Measurements from ENCODE around the gene NT5DC3. TPM values are rescaled to one million over a fixed set of nuclear protein-coding genes. Genes with fewer than 3 reads are reported as not detected.
"Not testable (repeated sequence)": the region's sequence is repeated elsewhere in the genome, so short reads cannot be mapped to it uniquely, and the experiment has no call there.

Gene NT5DC3
- polyA plus RNA-seq, 4 donors, result 3.3 to 4.1 (median 3.7) TPM

DNA sequence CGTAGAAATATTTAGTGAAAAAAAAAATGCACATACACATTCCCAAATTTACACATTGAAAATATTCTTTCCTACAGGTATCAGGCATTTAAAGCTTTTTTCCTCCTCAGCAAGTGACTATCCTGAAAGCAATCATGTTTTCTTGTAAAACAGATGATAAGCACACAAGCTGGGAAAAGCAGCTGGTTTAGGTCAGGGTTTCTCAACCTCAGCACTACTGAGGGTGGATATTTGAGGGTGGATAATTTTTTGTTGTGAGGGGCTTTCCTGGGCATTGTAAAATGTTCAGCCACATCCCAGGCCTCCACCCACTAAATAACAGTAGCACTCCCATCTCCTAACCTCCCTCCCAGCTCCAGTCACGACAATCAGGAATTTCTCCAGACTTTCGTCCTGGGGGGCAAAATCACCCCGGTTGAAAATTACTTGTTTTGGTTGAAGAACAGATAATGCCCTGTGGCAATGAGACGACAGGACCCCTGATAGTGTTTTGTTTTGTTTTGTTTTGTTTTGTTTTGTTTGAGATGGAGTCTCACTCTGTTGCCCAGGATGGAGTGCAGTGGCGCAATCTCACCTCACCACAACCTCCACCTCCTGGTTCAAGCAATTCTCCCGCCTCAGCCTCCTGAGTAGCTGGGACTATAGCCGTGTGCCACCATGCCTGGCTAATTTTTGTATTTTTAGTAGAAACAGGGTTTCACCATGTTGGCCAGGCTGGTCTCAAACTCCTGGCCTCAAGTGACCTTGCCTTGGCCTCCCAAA, 15.0 kb upstream of the NT5DC3 start:
- no peak for DNase-seq (ENCODE audit: low read depth in 4 of 4, low spot score in 3 of 4)

DNA sequence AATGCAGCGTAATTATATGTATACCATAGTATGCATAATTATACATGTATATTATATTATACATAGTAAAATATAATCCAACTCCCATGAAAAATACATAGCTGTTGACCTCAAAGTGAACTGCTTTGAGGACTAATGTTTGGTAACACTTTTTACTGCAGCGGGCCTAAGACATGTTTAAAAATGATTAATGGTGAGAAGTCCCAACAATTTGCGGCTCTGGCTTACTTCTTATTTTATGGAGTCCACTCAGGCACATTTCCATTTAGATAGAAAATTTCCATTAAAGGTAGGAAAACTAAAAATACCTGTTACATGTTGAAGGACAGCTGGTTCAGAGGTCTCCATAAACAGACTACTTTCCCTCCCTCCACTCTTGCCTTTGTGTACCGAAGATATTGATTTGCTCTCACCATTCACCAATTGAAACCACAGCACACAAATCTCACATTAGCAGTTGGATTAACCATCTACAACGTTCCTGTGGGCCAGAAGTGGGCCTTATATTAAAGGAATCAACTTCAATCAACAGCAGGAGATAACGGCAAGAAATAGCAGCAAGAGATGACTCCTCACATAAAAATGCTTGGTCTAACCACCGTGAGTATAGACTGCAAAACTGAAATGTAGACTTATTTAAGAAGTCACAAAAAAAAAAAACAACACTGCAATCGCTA, 14.1 kb upstream of the NT5DC3 start:
- DNase-seq (ENCODE audit: low read depth in 4 of 4, low spot score in 3 of 4), result no peak

DNA sequence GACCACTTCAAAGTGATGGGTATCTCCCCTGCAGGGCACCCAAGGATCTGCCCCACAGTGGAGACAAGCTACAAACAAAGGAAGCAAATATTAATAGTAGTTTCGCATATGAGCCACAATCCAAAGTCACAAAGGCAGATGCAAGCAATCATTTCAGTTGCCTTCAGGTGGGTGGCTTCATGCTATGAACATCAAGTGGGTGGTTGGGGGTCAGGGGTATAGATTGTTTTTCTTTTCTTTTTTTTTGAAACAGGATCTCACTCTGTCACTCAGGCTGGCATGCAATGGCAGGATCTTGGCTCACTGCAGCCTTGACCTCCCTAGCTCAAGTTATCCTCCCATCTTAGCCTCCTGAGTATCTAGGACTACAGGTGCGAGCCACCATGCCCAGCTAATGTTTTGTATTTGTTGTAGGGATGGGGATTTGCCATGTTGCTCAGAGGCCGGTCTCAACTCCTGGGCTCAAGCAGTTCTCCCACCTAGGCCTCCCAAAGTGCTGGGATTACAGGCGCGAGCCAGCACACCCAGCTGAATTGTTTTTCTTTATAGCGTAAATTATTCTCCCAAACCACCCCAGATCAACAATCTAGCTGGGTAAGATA, 13.4 kb upstream of the NT5DC3 start:
- no peak for DNase-seq (ENCODE audit: low read depth in 4 of 4, low spot score in 3 of 4)

DNA sequence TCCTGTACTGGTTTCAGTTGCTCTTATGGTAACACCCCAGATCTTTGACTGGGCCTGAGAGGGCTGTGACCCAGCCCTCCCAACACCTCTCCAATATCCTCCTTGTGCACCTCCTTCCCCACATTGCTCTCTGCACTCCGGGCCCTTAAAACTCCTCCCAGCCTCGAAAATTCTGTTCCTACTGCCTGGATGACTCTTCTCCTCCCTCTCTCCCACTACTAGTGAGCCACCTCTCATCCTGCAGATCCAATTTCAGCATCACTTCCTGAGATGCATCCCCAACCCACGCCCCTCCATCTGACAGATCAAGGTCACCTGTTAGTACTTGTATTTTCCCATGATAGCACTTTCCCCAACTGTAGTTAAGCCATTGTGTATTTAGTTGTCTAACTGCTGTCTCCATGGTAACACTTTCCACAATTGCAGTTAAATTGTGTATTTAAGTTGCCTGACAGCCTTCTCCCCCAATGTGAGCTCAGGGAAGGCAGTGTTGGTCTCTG, 11.5 kb upstream of the NT5DC3 start:
- no peak for DNase-seq (ENCODE audit: low read depth in 4 of 4, low spot score in 3 of 4)

DNA sequence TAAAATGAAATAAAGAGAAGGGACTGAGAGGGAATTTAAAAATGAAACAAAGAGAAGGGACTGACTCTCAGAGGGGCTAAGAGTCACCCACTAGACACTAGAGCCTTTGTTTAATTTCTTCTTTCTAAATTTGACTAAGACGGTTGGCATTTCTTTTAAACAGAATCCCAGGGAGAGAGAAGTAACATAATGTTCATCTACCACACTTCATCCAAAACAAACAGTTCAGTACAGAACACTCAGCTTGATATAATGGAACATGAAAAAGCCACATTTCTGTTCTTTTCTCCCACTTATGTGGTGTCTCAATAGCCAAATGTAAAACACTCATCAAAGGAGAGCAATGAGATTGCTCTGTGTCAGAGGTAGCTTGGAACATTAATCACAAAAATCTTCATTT, 10.1 kb upstream of the NT5DC3 start:
- DNase-seq (ENCODE audit: low read depth in 4 of 4, low spot score in 3 of 4), result no peak

DNA sequence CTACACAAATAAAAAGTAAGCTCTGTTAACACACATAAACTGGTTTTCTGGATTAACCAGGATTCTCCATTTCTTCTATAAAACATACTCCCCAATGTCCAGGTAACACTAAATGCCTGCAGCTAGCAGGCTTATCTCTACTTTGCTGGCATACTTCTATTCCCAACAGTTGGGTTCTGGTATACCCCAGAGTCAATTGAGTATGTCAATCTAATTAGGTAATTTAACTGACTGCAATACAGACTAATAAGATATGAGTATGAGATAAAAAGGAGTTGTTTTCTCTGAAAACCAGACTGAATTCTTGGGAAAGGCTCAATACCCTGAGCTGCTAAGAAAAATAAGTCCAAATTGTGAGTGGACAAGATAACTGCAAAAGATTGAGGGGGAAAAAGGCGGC, 9.4 kb upstream of the NT5DC3 start:
- no peak for DNase-seq (ENCODE audit: low read depth in 4 of 4, low spot score in 3 of 4)

DNA sequence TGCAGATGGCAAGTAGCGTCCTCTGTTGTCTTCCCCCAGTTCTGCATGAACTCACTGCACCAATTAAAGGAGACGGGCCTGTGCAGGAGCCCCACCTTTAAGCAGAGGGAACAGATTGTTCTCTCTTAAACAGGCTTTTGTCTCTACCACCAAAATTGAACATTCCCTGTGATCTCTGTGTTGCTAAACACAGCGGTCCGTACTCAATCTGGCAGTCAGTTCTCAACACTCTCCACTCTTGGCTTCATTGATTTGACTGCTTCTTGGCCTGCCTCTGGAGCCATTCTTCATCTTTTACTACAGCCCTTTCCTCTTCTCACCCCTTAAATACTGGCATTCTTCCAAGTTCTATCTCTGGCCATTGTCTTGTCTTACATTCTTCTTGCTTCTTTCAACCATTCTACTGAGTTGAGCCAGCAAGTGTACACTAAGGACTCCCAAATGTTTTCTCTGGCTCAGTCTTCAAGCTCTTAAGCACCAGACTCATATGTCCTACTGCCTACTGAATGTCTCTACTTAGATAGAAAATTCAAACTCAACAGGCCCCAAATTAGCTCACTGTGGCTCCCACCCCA, 8.0 kb upstream of the NT5DC3 start:
- no peak for DNase-seq (ENCODE audit: low read depth in 4 of 4, low spot score in 3 of 4)

DNA sequence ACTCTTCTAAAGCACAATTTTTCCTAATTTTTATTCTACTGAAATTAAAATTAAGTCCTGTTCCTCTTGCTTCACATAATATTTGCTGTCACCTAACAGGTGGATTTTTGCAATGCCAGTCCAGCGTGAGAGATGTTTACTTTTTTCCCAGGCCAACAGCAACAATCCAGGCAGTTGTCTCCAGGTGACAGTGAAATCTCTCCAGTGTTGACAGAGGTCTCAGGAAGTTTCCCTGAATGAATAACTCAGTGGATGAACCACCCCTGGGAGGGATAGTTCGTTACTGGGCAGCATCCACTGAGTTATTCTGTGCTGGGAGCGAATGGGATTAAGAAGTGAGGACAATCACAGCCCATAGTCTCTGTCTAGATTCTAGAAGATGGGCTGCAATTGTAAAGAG, 7.1 kb upstream of the NT5DC3 start:
- no peak for DNase-seq (ENCODE audit: low read depth in 4 of 4, low spot score in 3 of 4)

DNA sequence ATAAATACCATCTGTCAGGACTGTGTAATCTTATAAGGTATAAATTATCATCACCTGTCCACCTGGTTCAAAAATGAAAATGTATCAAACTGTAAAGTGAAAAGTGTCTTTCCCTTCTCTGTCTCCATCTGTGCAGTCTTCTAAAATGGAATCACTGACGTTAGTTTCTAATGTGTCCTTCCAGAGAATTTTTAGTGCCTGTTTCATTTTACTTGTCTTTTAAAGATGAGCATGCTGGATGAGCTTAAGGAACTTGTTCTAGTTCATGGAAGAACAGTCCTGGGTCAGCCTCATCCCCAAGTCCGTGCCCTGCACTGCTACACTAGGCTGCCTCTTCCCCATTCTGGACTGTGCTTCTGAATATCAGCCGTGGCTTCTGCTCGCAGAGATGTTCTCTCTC, 5.4 kb upstream of the NT5DC3 start:
- DNase-seq (ENCODE audit: low read depth in 4 of 4, low spot score in 3 of 4), result no peak

DNA sequence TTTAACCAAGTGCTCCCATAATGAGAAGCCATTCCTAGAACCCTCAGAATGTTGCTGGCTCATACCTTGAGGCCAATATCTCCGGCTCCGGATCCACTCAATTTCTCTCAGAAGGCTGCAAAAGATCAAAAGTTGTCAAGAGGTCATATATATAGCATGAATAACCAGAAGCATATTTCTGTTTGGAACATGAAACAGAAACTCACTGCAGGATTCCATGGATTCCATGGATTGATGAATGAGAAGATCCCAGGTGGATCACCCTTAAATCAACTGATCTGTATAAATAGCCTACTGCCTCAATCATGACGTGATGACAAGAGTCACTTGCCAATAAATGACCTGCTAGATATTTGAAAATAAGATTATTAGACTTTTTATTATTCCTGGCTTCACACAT, 3.3 kb upstream of the NT5DC3 start:
- no peak for DNase-seq (ENCODE audit: low read depth in 4 of 4, low spot score in 3 of 4)

DNA sequence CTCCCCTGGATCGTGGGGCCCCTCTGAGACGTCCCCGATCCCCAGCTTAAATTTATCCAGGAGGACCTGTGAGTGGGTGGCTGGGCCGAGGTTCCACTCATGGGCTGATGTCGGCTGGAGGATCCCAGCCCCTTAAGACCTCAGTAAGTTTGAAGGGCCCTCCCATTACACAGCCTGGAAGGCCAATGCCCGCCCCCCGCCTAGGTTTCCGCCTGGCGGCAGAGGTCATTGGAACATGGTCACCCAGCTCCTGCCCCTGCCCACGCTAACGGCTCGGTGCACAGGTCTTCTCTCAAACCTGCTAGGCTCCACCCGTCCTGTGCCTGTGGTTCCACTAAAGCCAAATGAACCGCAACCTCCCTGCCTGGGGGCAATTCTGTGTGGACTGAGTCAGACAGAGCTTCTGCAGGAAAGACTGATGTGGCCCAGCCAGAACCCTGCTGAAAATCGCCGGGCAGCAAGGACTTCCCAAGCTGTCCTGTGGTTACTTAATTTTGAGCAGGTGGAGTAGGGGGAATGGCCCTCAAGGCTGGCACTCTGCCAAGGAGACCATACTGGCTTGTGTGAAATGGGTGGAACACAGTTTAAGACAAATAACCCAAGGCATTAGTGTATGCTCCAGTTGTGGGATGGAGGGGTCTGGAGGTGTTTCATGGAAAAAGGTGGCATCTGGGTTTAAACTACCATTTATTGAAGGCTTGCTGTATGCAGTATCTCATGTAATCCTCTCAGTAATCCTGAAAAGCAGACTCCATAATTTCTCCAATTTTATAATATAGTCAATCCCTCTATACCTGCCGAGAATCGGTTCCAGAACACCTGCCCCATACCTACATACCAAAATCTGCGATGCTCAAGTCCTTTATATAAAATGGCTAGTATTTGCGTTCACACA, 903 bp upstream of the NT5DC3 start:
- peak in 2 of 4 donors; percentile 25 to 39 for DNase-seq (ENCODE audit: low read depth in 4 of 4, low spot score in 3 of 4)

DNA sequence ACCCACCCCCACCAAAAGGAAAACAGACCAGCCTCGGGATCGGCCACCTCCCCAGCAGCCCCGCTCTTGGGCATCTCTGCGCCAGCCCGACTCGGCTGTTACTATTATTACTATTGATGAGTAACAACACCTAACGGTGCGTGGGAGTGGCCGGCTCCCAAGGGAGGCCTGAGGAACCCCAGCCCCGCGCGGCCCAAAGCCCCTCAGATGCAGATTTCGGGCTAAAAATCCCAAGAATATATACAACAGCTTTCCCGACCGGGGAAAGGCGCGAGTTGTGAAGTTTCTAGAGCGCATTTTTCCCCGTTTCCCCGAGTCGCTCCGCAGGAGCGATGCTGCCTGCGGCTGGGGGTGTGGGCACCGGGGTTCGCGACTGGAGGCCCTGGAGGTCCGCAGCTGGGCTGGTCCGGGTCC, 565 bp downstream of the NT5DC3 start:
- DNase-seq (ENCODE audit: low read depth in 4 of 4, low spot score in 3 of 4), result peak in 1 of 4 donors; percentile 10

DNA sequence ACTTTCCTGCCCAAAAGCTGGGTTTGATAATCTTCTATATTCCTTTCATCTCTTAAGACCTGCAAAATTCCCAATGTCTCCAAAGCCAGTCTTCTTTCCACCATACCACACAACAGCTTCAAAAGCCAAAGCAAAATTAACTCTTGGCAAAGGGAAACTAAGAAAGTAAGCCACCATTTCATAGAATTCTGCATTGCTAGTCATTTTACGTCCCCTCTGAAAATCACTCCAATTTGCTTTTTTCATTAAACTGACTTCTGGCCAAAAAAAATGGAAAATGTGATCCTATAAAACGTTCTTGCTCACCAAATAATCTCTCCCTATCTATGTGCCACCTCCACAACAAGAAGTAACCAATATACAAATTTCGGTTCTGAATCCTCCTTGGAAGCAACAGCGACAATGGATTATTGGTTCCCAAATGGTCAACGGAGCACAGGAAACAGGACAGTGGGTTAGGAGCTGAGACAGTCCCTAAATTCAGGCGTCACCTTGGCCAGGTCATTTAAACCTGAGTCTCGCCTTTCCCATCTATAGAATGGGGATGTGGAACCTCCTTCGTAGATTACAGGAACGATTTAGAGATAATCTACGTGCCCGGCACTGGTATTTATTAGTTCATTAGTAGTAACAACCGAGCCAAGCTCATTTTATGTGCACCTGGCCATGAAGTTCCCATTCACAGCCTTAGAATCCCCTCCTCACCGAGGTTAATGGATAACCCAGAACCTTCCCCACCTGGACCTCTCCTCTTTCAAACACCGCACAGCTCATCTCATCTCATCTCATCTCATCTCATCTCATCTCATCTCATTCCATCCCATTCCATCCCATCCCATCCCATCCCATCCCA, 1.2 kb downstream of the NT5DC3 start:
- no peak for DNase-seq (ENCODE audit: low read depth in 4 of 4, low spot score in 3 of 4)

DNA sequence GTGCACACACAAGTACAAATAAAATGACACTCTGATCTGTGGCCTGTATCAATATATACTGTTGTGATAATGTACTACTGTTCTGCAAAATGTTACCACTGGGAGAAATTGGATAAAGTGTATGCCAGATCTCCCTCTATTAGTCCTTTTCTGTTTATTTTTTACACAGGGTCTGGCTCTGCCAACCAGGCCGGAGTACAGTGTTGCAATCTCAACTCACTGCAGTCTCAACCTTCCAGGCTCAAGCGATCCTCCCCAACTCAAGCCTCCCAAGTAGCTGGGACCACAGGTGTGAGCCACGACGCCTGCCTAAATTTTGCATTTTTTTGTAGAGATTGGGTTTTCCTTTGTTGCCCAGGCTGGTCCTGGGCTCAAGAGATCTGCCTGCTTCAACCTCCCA, 1.9 kb downstream of the NT5DC3 start:
- DNase-seq (ENCODE audit: low read depth in 4 of 4, low spot score in 3 of 4), result no peak

DNA sequence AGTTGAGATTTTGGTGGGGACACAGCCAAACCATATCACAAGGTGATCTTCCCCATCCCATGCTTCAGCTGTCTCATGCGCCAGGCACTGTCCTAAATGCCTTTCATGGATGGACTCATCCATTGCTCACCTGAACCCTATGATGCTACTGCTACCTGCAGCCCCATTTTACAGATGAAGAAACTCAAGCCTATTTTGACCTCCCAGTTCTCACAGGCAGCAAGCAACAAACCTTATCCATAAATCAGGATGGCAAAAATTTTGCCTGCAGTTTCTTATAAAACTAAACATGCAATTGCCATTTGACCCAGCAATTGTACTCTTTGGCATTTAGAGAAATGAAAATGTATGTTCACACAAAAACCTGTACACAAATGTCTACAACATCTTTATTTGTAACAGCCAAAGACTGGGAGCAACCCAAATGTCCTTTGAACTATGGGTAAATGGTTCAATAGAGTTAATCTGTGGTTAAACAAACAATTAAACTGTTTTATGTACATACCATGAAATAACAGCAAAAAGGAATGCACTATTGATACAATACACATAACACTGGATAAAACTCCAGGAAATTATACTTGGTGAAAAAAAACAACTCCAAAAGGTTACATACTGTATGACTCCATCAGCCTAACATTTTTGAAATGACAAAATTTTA, 2.6 kb downstream of the NT5DC3 start:
- no peak for DNase-seq (ENCODE audit: low read depth in 4 of 4, low spot score in 3 of 4)

DNA sequence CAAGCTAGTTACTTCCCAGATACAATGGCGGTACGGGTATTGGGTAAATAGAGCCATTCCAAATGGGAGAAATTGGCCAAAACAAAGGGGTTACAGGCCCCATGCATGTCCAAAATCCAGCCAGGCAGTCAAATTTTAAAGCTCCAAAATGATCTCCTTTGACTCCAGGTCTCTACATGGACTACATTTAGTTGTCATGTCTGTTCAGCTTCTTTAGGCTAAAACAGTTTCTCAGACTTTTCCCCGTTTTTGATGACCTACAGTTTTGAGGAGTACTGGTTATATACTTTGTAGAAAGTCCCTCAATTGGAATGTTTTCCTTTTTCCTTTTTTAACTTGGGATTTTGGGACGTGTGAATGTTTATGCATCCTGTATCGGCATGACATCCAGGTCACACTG, 4.7 kb downstream of the NT5DC3 start:
- DNase-seq (ENCODE audit: low read depth in 4 of 4, low spot score in 3 of 4), result no peak

DNA sequence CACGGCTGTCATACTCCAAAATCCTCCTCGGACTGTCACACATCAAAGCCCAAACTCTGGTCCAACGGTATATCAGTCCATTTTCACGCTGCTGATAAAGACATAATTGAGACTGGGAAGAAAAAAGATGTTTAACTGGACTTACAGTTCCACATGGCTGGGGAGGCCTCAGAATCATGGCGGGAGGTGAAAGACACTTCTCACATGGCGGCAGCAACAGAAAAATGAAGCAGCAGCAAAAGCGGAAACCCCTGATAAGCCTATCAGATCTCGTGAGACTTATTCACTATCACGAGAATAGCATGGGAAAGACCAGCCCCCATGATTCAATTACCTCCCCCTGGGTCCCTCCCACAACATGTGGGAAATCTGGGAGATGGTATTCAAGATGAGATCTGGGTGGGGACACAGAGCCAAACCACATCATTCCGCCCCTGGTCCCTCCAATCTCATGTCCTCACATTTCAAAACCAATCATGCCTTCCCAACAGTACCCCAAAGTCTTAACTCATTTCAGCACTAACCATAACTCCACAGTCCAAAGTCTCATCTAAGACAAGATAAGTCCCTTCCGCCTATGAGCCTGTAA, 5.2 kb downstream of the NT5DC3 start:
- DNase-seq (ENCODE audit: low read depth in 4 of 4, low spot score in 3 of 4), result not testable (repeated sequence)

DNA sequence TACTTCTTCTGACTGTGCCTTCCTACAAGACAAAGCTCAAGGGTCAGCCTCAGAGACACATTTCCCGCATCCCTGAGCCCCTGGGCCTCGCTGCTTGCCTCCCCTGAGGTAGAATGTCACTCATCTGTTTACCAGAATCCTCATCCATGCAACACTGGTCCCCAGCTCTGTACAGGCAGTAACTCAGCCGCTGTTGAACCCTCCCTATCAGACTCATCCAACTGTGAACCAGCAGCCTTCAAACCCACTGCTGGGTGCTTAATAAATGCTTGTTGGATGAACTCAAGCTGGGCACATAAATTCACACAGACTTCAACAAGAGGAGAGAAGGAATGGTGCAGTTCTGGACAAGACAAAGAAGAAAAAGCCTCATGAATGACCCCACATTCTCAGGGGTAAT, 6.1 kb downstream of the NT5DC3 start:
- DNase-seq (ENCODE audit: low read depth in 4 of 4, low spot score in 3 of 4), result no peak

DNA sequence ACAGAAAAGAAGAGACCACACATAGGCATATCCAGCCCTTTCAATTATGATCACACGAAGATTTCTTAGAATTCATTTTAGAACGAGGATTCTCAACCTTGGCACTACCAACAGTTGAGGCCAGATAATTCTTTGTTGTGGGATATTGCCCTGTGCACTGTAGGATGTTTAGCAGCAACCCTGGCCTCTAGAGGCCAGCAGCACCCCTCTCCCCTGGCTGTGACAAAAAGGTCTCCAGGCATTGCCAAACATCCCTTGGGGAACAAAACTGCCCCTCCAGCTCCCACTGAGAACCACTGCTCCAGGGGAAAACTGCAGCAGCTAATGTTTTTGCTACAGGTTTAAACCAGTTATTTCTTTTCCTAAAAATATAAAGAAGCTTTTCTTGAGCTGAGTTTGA, 7.1 kb downstream of the NT5DC3 start:
- DNase-seq (ENCODE audit: low read depth in 4 of 4, low spot score in 3 of 4), result no peak
